ENCODE data around the gene OR1A1.
"Not testable (repeated sequence)": the region's sequence is repeated elsewhere in the genome, so short reads cannot be mapped to it uniquely, and the experiment has no call there.

OR1A1 gene

DNA sequence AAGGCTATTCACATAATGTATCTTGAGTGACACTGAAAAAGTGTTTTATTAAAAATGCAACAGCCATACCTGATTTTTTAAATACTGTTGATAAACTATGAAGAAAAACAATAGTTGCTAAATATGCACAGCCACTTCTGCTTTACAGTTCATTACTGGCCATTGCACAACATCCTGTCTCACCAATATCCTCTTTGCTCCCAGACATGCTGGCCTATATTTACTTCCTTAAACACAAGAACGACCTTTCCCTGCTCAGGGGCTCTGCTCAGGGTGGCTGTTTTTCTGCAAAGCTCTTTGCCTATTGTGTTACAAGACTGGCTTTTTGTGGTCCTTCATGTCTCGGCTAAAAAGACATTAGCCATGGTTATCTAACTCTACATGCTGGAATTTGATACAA lies 31.2 kb downstream of the OR1A1 start:
- Histone ChIP-seq H3K9ac (peak overlapping the region in 1 of 11 experiments; percentile 19; a peak in 2 of 22 replicates), H3K9me3 (replicated peaks in 1 of 11) (peaks cover 0 to 11% (median 0%) of the 10 kb centered on the region in 11 experiments; a peak in 5 of 22 replicates), H3K27ac (peak overlapping the region in 7 of 11 experiments; percentile 67 to 76 (median 72); a peak in 15 of 22 replicates)
- not testable (repeated sequence) for H3K4me1 ChIP-seq, H3K27me3 ChIP-seq, H3K4me2 ChIP-seq, H3K4me3 ChIP-seq, H4K20me1 ChIP-seq, H3K36me3 ChIP-seq
- TF ChIP-seq Cebpa-rat (IDR thresholded peaks at IDR 0.05) = peak in 9 of 11 experiments; percentile 15 to 82 (median 60); a peak in 13 of 22 replicates

- not testable (repeated sequence) for H4K20me1 ChIP-seq, H3K36me3 ChIP-seq, H3K27me3 ChIP-seq, H3K9ac ChIP-seq, H3K4me2 ChIP-seq, H3K4me3 ChIP-seq, H3K4me1 ChIP-seq
- Histone ChIP-seq H3K27ac (peak overlapping the region in 6 of 11 experiments; percentile 15 to 67 (median 44); a peak in 6 of 22 replicates), H3K9me3 (replicated peaks in 1 of 11) (peaks cover 0 to 11% (median 0%) of the 10 kb centered on the region in 11 experiments; a peak in 5 of 22 replicates)
Measured at GRCh38 chr17:3241044-3241443, 33.6 kb downstream of the OR1A1 start.

- not testable (repeated sequence) for H3K27me3 ChIP-seq, H3K4me3 ChIP-seq, H3K36me3 ChIP-seq, H3K27ac ChIP-seq, H3K4me2 ChIP-seq, H3K9ac ChIP-seq, H4K20me1 ChIP-seq, H3K4me1 ChIP-seq
- H3K9me3 ChIP-seq (replicated peaks in 1 of 11) = peaks cover 0 to 11% (median 0%) of the 10 kb centered on the region in 11 experiments; a peak in 5 of 22 replicates
Measured at GRCh38 chr17:3244841-3245240, 37.4 kb downstream of the OR1A1 start.

DNA sequence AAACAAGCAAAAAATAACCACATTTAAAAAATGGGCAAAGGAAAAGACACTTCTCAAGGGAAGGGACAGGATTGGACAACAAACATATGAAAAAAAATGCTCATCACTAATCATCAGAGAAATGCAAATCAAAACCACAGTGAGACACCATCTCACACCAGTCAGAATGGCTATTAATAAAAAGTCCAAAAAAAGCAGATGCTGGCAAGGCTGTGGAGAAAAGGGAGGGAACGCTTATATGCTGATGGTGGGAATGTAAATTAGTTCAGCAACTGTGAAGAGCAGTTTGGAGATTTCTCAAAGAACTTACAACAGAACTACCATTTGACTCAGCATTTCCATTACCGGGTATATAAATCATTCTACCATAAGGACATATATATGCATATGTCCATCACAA lies 41.5 kb downstream of the OR1A1 start:
- H4K20me1 ChIP-seq; H3K9me3 ChIP-seq (replicated peaks in 1 of 11); H3K9ac ChIP-seq; H3K27me3 ChIP-seq; H3K27ac ChIP-seq; H3K4me2 ChIP-seq; H3K4me3 ChIP-seq; H3K4me1 ChIP-seq; H3K36me3 ChIP-seq: not testable (repeated sequence)

- H3K4me2 ChIP-seq = no peak overlapping the region
- H3K27ac ChIP-seq = no peak overlapping the region
- peaks cover 0 to 9% (median 0%) of the 10 kb centered on the region in 11 experiments; a peak in 2 of 22 replicates for H3K9me3 ChIP-seq (replicated peaks in 1 of 11)
- no peak overlapping the region for H3K4me3 ChIP-seq
- no peak for TF ChIP-seq Cebpa-rat (IDR thresholded peaks at IDR 0.05)
- H3K4me1 ChIP-seq = peaks cover 0 to 6% (median 0%) of the 10 kb centered on the region in 10 experiments; a peak in 1 of 20 replicates
- no peaks in the 10 kb centered on the region for H3K27me3 ChIP-seq
- H4K20me1 ChIP-seq = no peaks in the 10 kb centered on the region
- H3K9ac ChIP-seq = no peak overlapping the region
- no peaks in the 10 kb centered on the region for H3K36me3 ChIP-seq
Measured at GRCh38 chr17:3256575-3256974, 49.1 kb downstream of the OR1A1 start.

DNA sequence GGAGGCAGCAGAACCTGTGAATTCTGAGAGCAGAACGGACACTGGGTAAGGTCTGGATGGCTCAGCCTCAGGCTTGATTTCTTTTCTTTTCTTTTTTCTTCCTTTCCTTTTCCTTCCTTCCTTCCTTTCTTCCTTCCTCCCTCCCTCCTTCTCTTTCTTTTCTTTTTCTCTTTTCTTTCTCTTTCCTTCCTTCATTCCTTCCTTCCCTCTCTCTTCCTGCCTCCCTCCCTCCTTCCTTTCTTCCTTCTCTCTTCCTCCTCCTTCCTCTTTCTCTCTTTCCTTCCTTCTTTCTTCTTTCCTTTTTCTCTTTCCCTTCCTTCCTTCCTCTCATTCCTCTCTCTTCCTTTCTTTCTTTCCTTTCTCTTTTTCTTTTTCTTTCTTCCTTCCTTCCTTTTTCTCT lies 52.7 kb downstream of the OR1A1 start:
- Histone ChIP-seq H3K4me1 (peaks cover 0 to 6% (median 0%) of the 10 kb centered on the region in 10 experiments; a peak in 1 of 20 replicates), H3K9me3 (replicated peaks in 1 of 11) (peaks cover 0 to 9% (median 0%) of the 10 kb centered on the region in 11 experiments; a peak in 1 of 22 replicates), H3K9ac (no peak overlapping the region), H3K36me3 (no peaks in the 10 kb centered on the region), H3K27ac (no peak overlapping the region), H3K4me2 (no peak overlapping the region), H3K27me3 (no peaks in the 10 kb centered on the region), H3K4me3 (no peak overlapping the region), H4K20me1 (no peaks in the 10 kb centered on the region)
- TF ChIP-seq Cebpa-rat (IDR thresholded peaks at IDR 0.05) = no peak

GRCh38 chr17:3260600-3260999 lies 53.1 kb downstream of the OR1A1 start:
- Histone ChIP-seq H3K4me1 (peaks cover 0 to 6% (median 0%) of the 10 kb centered on the region in 10 experiments; a peak in 1 of 20 replicates), H3K27ac (0 out of 22 replicates have a peak overlapping the region, but pooled peaks of 1 of the 11 experiments have one; percentile 5), H3K27me3 (no peaks in the 10 kb centered on the region), H3K4me3 (no peak overlapping the region), H3K4me2 (no peak overlapping the region), H4K20me1 (no peaks in the 10 kb centered on the region), H3K9ac (no peak overlapping the region), H3K36me3 (no peaks in the 10 kb centered on the region), H3K9me3 (replicated peaks in 1 of 11) (peaks cover 0 to 9% (median 0%) of the 10 kb centered on the region in 11 experiments; a peak in 1 of 22 replicates)
- no peak for TF ChIP-seq Cebpa-rat (IDR thresholded peaks at IDR 0.05)
